ENCODE results near the gene NRXN3.
"Not testable (repeated sequence)": the region's sequence is repeated elsewhere in the genome, so short reads cannot be mapped to it uniquely, and the experiment has no call there.

Gene NRXN3

DNA sequence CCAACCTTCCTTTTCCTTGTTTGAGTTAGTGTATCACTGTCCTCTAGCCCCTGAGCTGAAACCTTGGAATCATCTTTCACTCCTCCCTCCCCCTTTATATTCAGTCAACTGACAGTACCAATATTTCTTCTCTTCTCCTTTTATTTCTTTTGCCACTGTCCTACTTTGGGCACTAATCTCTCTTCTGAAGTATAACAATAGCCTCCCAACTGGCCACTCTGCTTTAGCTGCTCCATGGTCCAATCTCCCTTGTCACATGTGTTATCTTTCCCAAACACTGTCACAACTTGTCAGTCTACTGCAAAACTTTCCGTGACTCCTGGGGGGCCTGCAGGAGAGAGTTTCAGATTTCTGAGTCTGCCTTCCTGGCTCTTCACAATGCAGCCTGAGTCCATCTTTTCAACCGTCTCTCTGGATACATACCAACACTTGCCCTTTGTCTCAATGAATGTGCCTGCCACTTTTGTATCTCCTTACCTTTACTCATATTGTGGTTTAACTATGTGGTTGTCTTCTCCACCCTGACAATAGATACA lies 1570.0 kb downstream of the NRXN3 start:
- Histone ChIP-seq H2AFZ (ENCODE audit: low read length, unreplicated experiment) (no peak overlapping the region), H3K4me3 (ENCODE audit: low read depth, low read length) (no peak overlapping the region), H3K36me3 (ENCODE audit: insufficient read depth, low read length) (no peaks in the 10 kb centered on the region), H3K4me1 (ENCODE audit: control insufficient read depth, insufficient read depth, low read length, unreplicated experiment) (no peaks in the 10 kb centered on the region), H3K27me3 (ENCODE audit: insufficient read depth, low read length) (no peaks in the 10 kb centered on the region), H3K27ac (ENCODE audit: low read depth, low read length) (no peak overlapping the region), H3K79me2 (ENCODE audit: control insufficient read depth, insufficient read depth, low read length, unreplicated experiment) (no peaks in the 10 kb centered on the region)

DNA sequence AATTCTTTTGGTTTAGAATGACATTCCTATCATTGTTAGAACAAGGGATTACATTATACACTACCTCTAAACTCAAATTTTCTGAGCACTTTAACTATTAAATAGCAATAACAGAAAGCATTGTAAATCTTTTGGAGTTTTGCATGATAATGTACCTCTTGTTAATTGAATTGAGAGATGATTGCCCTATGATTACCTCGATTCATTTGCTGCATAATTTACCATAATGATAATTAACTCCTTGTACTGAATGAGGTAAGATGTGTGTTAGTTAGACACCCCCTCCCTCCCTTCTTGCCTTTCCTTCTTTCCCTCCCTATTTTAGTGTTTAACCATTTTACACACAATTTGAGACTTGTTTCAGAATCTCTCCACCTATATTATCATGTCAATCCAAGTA lies 1572.0 kb downstream of the NRXN3 start:
- H3K4me3 ChIP-seq (ENCODE audit: low read depth, low read length): no peak overlapping the region
- no peaks in the 10 kb centered on the region for H3K4me1 ChIP-seq (ENCODE audit: control insufficient read depth, insufficient read depth, low read length, unreplicated experiment)
- H2AFZ ChIP-seq (ENCODE audit: low read length, unreplicated experiment): no peak overlapping the region
- H3K79me2 ChIP-seq (ENCODE audit: control insufficient read depth, insufficient read depth, low read length, unreplicated experiment): no peaks in the 10 kb centered on the region
- H3K27ac ChIP-seq (ENCODE audit: low read depth, low read length): no peak overlapping the region
- no peaks in the 10 kb centered on the region for H3K36me3 ChIP-seq (ENCODE audit: insufficient read depth, low read length)
- H3K27me3 ChIP-seq (ENCODE audit: insufficient read depth, low read length): no peaks in the 10 kb centered on the region

DNA sequence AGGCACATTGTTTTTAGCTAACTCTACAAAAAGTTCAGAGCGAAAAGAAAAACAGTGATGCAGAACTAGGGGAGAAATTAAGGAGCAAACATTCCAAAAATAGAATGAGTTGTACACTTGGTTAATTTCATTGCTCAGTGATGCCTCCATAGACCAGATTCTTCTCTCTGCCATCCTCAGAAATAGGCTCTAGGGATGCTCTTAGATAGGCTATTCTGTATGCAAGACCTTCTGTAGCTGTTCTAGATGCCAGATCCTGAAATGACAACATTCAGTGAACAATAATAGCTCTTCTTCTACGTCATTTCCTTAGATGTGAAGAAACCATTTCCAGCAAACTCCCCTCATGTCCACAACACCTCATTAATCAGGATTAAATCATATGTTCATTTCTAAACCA lies 1574.9 kb downstream of the NRXN3 start:
- no peak overlapping the region for H3K27ac ChIP-seq (ENCODE audit: low read depth, low read length)
- H3K79me2 ChIP-seq (ENCODE audit: control insufficient read depth, insufficient read depth, low read length, unreplicated experiment): no peaks in the 10 kb centered on the region
- H2AFZ ChIP-seq (ENCODE audit: low read length, unreplicated experiment): no peak overlapping the region
- no peaks in the 10 kb centered on the region for H3K27me3 ChIP-seq (ENCODE audit: insufficient read depth, low read length)
- no peaks in the 10 kb centered on the region for H3K4me1 ChIP-seq (ENCODE audit: control insufficient read depth, insufficient read depth, low read length, unreplicated experiment)
- no peak overlapping the region for H3K4me3 ChIP-seq (ENCODE audit: low read depth, low read length)
- H3K36me3 ChIP-seq (ENCODE audit: insufficient read depth, low read length): no peaks in the 10 kb centered on the region

DNA sequence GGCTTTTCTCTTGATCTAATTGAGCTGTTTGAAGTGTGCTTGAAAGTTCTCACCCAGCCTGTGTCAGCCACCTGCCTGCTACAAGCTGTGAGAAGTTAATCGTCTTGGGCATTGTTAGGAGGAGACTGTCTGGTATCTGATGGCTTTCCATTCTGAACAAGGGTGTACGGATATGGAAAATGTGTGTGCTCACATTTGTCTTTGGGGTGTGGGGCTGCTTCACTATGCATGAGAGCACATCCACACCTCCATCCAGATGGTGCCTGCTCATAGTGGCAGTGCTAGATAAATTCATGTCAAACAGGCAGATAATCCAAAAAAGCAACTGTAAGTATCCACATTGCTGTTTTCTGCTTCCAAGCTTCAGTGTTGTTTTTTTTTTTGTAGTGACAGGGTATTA lies 1578.9 kb downstream of the NRXN3 start:
- Histone ChIP-seq H3K4me1 (ENCODE audit: control insufficient read depth, insufficient read depth, low read length, unreplicated experiment) (no peaks in the 10 kb centered on the region), H3K27me3 (ENCODE audit: insufficient read depth, low read length) (no peaks in the 10 kb centered on the region), H3K36me3 (ENCODE audit: insufficient read depth, low read length) (no peaks in the 10 kb centered on the region), H3K79me2 (ENCODE audit: control insufficient read depth, insufficient read depth, low read length, unreplicated experiment) (no peaks in the 10 kb centered on the region), H3K4me3 (ENCODE audit: low read depth, low read length) (no peak overlapping the region), H3K27ac (ENCODE audit: low read depth, low read length) (no peak overlapping the region), H2AFZ (ENCODE audit: low read length, unreplicated experiment) (no peak overlapping the region)

DNA sequence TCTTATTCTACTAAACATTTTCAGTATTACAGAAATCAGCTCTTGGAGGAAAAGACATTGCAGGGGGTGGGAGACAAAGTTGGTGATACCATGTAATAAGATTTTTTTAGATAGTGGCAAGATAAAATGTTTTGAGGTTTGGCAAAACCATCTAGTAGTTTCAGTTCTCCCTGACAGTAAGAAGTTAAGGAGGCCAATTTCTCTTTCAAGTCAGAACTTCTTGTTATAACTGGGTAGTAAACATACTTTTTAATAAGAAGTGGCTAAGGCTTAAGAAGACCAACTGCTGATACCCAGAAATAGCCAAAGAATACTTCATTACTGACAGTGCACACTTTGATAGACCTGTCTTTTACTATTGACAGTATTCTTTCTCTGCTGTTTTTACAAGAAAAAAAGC lies 1588.8 kb downstream of the NRXN3 start:
- no peaks in the 10 kb centered on the region for H3K79me2 ChIP-seq (ENCODE audit: control insufficient read depth, insufficient read depth, low read length, unreplicated experiment)
- no peak overlapping the region for H3K4me3 ChIP-seq (ENCODE audit: low read depth, low read length)
- H2AFZ ChIP-seq (ENCODE audit: low read length, unreplicated experiment): no peak overlapping the region
- H3K27ac ChIP-seq (ENCODE audit: low read depth, low read length): no peak overlapping the region
- no peaks in the 10 kb centered on the region for H3K36me3 ChIP-seq (ENCODE audit: insufficient read depth, low read length)
- H3K27me3 ChIP-seq (ENCODE audit: insufficient read depth, low read length): no peaks in the 10 kb centered on the region
- H3K4me1 ChIP-seq (ENCODE audit: control insufficient read depth, insufficient read depth, low read length, unreplicated experiment): no peaks in the 10 kb centered on the region

DNA sequence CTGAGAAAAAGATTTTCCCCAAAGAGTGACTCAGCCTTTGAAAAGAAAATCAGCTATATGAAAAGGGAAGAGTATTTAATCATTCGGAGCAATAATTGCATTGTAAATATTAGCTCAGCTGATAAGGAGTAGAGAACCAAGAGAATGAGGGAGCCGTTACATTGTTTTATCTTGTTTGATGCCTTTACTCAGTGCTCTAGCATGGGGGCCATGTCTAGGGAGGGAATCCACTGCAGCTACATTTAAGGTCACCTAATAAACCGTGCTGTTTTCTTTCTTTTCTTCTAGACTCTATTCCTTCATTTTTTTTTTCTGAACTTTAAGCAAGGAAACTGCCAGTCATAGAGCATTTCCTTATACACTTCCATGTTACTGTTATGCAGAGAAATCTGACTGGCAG lies 1594.2 kb downstream of the NRXN3 start:
- H3K4me3 ChIP-seq (ENCODE audit: low read depth, low read length): no peak overlapping the region
- no peak overlapping the region for H2AFZ ChIP-seq (ENCODE audit: low read length, unreplicated experiment)
- no peak overlapping the region for H3K27ac ChIP-seq (ENCODE audit: low read depth, low read length)
- H3K79me2 ChIP-seq (ENCODE audit: control insufficient read depth, insufficient read depth, low read length, unreplicated experiment): no peaks in the 10 kb centered on the region
- no peaks in the 10 kb centered on the region for H3K36me3 ChIP-seq (ENCODE audit: insufficient read depth, low read length)
- H3K27me3 ChIP-seq (ENCODE audit: insufficient read depth, low read length): no peaks in the 10 kb centered on the region
- no peaks in the 10 kb centered on the region for H3K4me1 ChIP-seq (ENCODE audit: control insufficient read depth, insufficient read depth, low read length, unreplicated experiment)

DNA sequence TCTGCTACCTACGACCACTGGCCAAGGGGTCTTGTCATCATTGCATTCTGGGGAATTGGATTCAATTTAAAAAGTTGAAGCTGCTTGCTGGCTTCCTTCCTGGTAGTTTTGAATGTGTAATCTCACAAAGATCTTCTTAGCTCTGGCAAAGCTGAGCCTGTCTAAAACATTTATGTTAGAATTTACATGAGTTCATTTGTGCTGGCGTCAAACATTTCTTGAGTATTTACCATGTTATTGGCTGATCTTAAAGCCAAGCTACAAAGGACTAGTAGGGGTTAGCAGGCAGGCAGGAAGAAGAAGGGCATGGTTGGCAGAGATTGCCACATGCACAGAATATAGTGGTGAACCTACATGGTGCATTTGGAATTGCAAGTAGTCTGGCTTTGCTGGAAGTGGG lies 1596.3 kb downstream of the NRXN3 start:
- H3K36me3 ChIP-seq (ENCODE audit: insufficient read depth, low read length): no peaks in the 10 kb centered on the region
- no peak overlapping the region for H2AFZ ChIP-seq (ENCODE audit: low read length, unreplicated experiment)
- H3K27ac ChIP-seq (ENCODE audit: low read depth, low read length): no peak overlapping the region
- no peaks in the 10 kb centered on the region for H3K79me2 ChIP-seq (ENCODE audit: control insufficient read depth, insufficient read depth, low read length, unreplicated experiment)
- H3K4me3 ChIP-seq (ENCODE audit: low read depth, low read length): no peak overlapping the region
- no peaks in the 10 kb centered on the region for H3K27me3 ChIP-seq (ENCODE audit: insufficient read depth, low read length)
- H3K4me1 ChIP-seq (ENCODE audit: control insufficient read depth, insufficient read depth, low read length, unreplicated experiment): no peaks in the 10 kb centered on the region

DNA sequence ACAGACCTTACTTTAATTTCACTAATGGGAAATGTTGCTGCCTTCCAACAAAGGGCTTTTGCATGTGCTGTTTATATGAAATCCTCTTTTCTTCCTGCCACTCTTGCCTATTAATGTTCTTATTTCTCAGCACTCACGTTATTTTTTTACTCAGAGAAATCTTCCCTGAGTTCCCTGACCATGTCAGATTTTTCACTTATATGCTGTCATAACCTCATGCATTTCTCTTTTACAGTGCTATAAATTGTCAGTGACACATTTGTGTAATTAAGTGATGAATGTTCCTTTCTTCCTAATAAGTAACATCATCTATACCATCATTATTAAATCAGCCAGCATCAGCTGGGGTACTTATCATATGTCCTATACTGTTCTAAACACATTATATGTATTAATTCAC lies 1597.1 kb downstream of the NRXN3 start:
- no peak overlapping the region for H3K4me3 ChIP-seq (ENCODE audit: low read depth, low read length)
- H3K27ac ChIP-seq (ENCODE audit: low read depth, low read length): no peak overlapping the region
- H2AFZ ChIP-seq (ENCODE audit: low read length, unreplicated experiment): no peak overlapping the region
- no peaks in the 10 kb centered on the region for H3K27me3 ChIP-seq (ENCODE audit: insufficient read depth, low read length)
- H3K79me2 ChIP-seq (ENCODE audit: control insufficient read depth, insufficient read depth, low read length, unreplicated experiment): no peaks in the 10 kb centered on the region
- no peaks in the 10 kb centered on the region for H3K36me3 ChIP-seq (ENCODE audit: insufficient read depth, low read length)
- H3K4me1 ChIP-seq (ENCODE audit: control insufficient read depth, insufficient read depth, low read length, unreplicated experiment): no peaks in the 10 kb centered on the region

DNA sequence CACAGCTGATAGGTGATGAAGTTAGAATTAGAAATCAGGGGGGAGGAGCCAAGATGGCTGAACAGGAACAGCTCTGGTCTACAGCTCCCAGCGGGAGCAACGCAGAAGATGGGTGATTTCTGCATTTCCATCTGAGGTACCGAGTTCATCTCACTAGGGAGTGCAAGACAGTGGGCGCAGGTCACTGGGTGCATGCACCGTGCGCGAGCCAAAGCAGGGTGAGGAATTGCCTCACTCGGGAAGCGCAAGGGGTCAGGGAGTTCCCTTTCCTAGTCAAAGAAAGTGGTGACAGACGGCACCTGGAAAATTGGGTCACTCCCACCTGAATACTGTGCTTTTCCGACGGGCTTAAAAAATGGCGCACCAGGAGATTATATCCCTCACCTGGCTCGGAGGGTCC lies 1597.5 kb downstream of the NRXN3 start:
- not testable (repeated sequence) for H3K27me3 ChIP-seq (ENCODE audit: insufficient read depth, low read length); H3K27ac ChIP-seq (ENCODE audit: low read depth, low read length); H2AFZ ChIP-seq (ENCODE audit: low read length, unreplicated experiment); H3K36me3 ChIP-seq (ENCODE audit: insufficient read depth, low read length); H3K79me2 ChIP-seq (ENCODE audit: control insufficient read depth, insufficient read depth, low read length, unreplicated experiment); H3K4me1 ChIP-seq (ENCODE audit: control insufficient read depth, insufficient read depth, low read length, unreplicated experiment); H3K4me3 ChIP-seq (ENCODE audit: low read depth, low read length)

DNA sequence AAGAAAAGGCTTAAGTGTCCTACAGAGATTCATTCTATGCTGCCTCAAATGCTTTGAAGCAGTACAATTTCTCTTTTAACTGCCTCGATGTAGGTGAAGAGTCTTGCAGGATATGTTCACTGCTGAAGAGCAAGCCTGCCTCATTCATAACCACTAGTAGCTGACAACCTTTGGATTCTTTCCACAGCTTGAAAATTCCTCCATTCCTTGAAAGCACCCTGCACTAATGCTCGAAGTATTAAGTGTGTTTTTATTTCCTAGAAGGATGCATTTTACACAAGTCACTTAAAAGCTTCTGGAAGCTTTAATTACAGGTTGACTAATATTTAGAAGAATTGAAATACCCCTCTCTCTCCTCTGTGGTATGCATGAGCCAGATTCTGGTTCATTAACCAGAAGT lies 1611.7 kb downstream of the NRXN3 start:
- Histone ChIP-seq H2AFZ (ENCODE audit: low read length, unreplicated experiment) (no peak overlapping the region), H3K4me3 (ENCODE audit: low read depth, low read length) (no peak overlapping the region), H3K4me1 (ENCODE audit: control insufficient read depth, insufficient read depth, low read length, unreplicated experiment) (no peaks in the 10 kb centered on the region), H3K27ac (ENCODE audit: low read depth, low read length) (no peak overlapping the region), H3K79me2 (ENCODE audit: control insufficient read depth, insufficient read depth, low read length, unreplicated experiment) (no peaks in the 10 kb centered on the region), H3K27me3 (ENCODE audit: insufficient read depth, low read length) (no peaks in the 10 kb centered on the region), H3K36me3 (ENCODE audit: insufficient read depth, low read length) (no peaks in the 10 kb centered on the region)

DNA sequence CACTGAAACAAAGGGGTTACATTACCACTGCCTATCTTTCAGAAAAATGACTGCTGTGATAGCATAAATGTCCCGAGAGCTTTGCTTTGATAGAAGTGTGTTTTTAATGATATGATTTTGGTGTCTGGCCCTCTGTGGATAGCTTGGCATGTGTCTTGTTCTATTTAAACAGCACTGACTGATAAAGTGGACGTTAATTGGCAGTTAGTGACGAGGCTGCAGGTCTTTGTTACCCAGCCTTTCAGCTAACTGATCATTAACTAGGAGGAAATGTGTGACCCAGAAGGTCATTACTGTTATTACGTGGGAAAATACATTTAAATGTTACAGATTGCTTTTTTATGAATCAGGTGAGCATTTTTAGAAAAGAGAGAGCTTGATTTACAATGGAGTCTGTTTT lies 1612.9 kb downstream of the NRXN3 start:
- Histone ChIP-seq H3K4me1 (ENCODE audit: control insufficient read depth, insufficient read depth, low read length, unreplicated experiment) (no peaks in the 10 kb centered on the region), H3K27ac (ENCODE audit: low read depth, low read length) (no peak overlapping the region), H2AFZ (ENCODE audit: low read length, unreplicated experiment) (no peak overlapping the region), H3K4me3 (ENCODE audit: low read depth, low read length) (no peak overlapping the region), H3K27me3 (ENCODE audit: insufficient read depth, low read length) (no peaks in the 10 kb centered on the region), H3K79me2 (ENCODE audit: control insufficient read depth, insufficient read depth, low read length, unreplicated experiment) (no peaks in the 10 kb centered on the region), H3K36me3 (ENCODE audit: insufficient read depth, low read length) (no peaks in the 10 kb centered on the region)

Data from ACC112 (cell line).